GM12873 (cell line): ENCODE results near the gene PITPNM3.

ENCODE experiments used
- TF ChIP-seq, protein P1 (sequence below): IDR thresholded peaks from 2 replicates; pipeline ENCODE4 v1.5.1; 2012; ENCODE audit warnings: low read depth, mild to moderate bottlenecking, moderate library complexity, low read length, control low read depth; ENCODE audit not compliant: insufficient read depth; ENCODE audit errors: missing control alignments

Gene PITPNM3

GRCh38 chr17:6461792-6462524 is 94.4 kb downstream of the PITPNM3 start:
- TF ChIP-seq, protein P1, sequence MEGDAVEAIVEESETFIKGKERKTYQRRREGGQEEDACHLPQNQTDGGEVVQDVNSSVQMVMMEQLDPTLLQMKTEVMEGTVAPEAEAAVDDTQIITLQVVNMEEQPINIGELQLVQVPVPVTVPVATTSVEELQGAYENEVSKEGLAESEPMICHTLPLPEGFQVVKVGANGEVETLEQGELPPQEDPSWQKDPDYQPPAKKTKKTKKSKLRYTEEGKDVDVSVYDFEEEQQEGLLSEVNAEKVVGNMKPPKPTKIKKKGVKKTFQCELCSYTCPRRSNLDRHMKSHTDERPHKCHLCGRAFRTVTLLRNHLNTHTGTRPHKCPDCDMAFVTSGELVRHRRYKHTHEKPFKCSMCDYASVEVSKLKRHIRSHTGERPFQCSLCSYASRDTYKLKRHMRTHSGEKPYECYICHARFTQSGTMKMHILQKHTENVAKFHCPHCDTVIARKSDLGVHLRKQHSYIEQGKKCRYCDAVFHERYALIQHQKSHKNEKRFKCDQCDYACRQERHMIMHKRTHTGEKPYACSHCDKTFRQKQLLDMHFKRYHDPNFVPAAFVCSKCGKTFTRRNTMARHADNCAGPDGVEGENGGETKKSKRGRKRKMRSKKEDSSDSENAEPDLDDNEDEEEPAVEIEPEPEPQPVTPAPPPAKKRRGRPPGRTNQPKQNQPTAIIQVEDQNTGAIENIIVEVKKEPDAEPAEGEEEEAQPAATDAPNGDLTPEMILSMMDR: no peak

- TF ChIP-seq, protein P1: no peak
Observed at GRCh38 chr17:6461246-6461645, 95.1 kb downstream of the PITPNM3 start.

GRCh38 chr17:6460531-6461161 is 95.7 kb downstream of the PITPNM3 start:
- TF ChIP-seq, protein P1: no peak

DNA sequence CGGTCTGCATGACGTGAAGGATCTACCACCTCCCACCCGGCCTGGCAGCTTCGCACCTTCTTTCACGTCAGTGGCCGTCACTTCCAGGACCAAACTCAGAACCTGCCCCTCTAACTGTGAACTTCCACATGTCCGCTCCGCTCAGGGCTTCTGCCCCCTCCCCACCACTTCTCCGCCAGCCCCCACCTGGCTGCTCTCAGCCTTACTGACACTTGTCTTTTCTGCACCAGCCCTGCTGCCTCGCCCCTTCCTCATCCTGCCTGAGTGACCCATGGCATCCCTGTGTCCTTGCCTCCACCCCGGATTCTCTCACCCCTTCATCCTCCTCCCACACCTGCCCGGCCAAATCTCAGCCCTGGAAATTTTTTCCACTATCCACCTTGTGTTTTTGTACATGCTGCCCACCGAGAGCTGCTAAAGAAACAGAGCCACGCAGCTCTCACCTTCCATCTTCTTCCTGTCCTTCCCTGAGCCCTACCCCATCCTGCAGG is 97.8 kb downstream of the PITPNM3 start:
- TF ChIP-seq, protein P1: no peak

GRCh38 chr17:6457688-6458459 is 98.5 kb downstream of the PITPNM3 start:
- TF ChIP-seq, protein P1: no peak

- TF ChIP-seq, protein P1: no peak
Observed at GRCh38 chr17:6456914-6457687, 99.3 kb downstream of the PITPNM3 start.
